Stimulated activated CD8-positive, alpha-beta memory T cell treated with anti-CD3 and anti-CD28 coated beads, Interleukin-12 subunit alpha, Interleukin-12 subunit beta, amount 100 ng/mL, for 24 hours (primary cell): Measurements from ENCODE around the gene APOBEC3B.
"Not testable (repeated sequence)": the region's sequence is repeated elsewhere in the genome, so short reads cannot be mapped to it uniquely, and the experiment has no call there.

Source experiments
- DNase-seq: peaks from one replicate; pipeline ENCODE4 v3.0.0-alpha.2; 2020; ENCODE audit errors: extremely low read depth

APOBEC3B gene

DNA sequence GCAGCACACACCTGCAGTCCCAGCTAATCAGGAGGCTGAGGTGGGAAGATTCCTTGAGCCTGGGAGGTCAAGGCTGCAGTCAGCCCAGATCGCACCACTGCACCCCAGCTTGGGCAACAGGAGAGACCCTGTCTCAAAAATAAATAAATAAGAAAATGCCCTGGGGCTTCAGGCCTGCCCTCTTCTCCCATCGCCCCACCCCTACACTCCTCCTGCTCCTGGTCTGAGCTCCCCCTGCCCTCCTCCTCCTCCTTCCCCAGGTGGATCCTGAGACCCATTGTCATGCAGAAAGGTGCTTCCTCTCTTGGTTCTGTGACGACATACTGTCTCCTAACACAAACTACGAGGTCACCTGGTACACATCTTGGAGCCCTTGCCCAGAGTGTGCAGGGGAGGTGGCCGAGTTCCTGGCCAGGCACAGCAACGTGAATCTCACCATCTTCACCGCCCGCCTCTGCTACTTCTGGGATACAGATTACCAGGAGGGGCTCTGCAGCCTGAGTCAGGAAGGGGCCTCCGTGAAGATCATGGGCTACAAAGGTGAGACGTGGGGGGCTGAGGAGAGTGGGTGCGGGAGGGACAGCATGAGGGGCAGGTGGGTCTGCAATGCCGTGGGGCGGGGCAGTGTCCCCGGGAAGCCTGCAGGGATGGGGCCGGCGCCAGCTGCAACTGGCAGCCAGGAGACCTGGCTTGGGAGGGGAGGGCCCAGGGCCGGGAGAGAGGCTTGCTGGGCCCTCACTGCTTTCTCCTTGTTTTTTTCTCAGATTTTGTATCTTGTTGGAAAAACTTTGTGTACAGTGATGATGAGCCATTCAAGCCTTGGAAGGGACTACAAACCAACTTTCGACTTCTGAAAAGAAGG lies 49.5 kb downstream of the APOBEC3B start:
- DNase-seq, result not testable (repeated sequence)

- not testable (repeated sequence) for DNase-seq
Measured at GRCh38 chr22:39037071-39037470, 54.9 kb downstream of the APOBEC3B start.

DNA sequence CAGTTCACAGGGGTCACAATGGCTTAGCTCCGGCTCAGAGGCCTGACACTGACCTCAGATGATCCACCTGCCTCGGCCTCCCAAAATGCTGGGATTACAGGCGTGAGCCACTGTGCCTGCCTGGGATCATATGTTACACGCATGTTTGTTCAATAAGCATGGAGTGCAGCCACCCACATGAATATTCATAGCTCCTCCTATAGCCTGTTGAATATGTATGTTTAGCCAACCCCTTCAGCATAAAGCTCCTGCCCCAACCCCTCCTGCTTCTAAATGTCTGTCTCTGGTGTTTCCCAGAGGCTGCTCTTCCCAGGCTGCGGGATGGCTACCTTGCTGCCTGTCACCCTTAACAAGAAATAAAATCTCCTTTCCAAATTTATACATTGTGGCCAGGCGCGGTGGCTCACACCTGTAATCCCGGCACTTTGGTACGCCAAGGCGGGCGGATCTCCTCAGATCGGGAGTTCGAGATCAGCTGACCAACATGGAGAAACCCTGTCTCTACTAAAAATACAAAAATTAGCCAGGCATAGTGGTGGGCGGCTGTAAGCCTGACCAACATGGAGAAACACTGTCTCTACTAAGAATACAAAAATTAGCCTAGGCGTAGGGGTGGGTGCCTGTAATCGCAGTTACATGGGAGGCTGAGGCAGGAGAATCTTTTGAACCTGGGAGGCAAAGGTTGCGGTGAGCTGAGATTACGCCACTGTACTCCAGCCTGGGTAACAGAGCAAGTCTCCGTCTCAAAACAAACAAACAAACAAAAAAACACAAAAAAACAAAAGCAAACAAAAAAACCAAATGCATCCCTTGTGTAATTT lies 57.4 kb downstream of the APOBEC3B start:
- no peak for DNase-seq

GRCh38 chr22:39040155-39040537 lies 58.0 kb downstream of the APOBEC3B start:
- DNase-seq, result not testable (repeated sequence)

GRCh38 chr22:39040538-39041296 lies 58.6 kb downstream of the APOBEC3B start, which contains the start of gene APOBEC3F:
Gene APOBEC3F (plus strand): TSS chr22:39040864. CDS start chr22:39040961, 97 bp downstream.
- peak; percentile 22 for DNase-seq

DNA sequence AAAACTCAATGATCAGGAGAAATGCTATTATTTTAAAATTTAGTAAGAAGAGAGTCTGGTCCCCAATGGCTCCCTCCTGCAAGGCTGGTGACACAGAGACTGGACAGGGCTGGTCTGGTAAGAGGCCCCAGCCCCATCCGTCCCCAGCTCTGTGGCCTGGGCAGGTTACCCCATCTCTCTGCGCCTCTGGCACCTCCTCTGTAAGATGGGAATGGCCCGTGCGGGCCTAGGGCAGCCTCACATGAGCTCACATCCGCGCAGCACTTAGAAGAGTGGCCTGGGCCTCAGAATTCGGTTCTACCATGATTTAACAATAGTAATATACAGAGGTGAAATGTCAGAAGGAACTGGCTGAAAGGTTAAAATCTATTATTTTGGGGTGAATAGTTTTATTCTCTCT lies 59.8 kb downstream of the APOBEC3B start:
- DNase-seq, result no peak
